WTC11 (cell line): ENCODE results near the gene RAB11B.

Source experiments
- CTCF ChIP-seq: fragments of 200-600 bp; IDR thresholded peaks from 2 replicates; pipeline ENCODE4 v1.8.0; 2022; ENCODE audit warnings: antibody characterized with exemption
- ELF4 ChIP-seq: sonication (generic); formaldehyde crosslinking; IDR thresholded peaks from 2 replicates; pipeline ENCODE4 v1.8.1; 2022; ENCODE audit warnings: low read depth, mild to moderate bottlenecking, moderate library complexity, missing genetic modification reagents
- ESRRA ChIP-seq: sonication (generic); formaldehyde crosslinking; IDR thresholded peaks from 2 replicates; pipeline ENCODE4 v1.8.1; 2022; ENCODE audit warnings: mild to moderate bottlenecking, missing genetic modification reagents, borderline replicate concordance
- GTF2I ChIP-seq: fragments of 250-450 bp; sonication (Bioruptor Pico); conservative IDR thresholded peaks from 2 replicates; pipeline ENCODE4 v1.4.0; 2021; ENCODE audit warnings: mild to moderate bottlenecking
- JUN ChIP-seq: sonication (generic); formaldehyde crosslinking; IDR thresholded peaks from 2 replicates; pipeline ENCODE4 v1.8.0; 2023; ENCODE audit warnings: mild to moderate bottlenecking, missing genetic modification reagents
- MAX ChIP-seq: sonication (generic); formaldehyde crosslinking; IDR thresholded peaks from 2 replicates; pipeline ENCODE4 v1.8.0; 2022; ENCODE audit warnings: mild to moderate bottlenecking, missing genetic modification reagents
- MYBL2 ChIP-seq: sonication (generic); formaldehyde crosslinking; IDR thresholded peaks from 2 replicates; pipeline ENCODE4 v1.8.1; 2023; ENCODE audit warnings: mild to moderate bottlenecking, moderate library complexity, missing genetic modification reagents
- PREB ChIP-seq: sonication (generic); formaldehyde crosslinking; IDR thresholded peaks from 2 replicates; pipeline ENCODE4 v1.8.1; 2022; ENCODE audit warnings: mild to moderate bottlenecking, missing genetic modification reagents, moderate library complexity, borderline replicate concordance
- SMAD3 ChIP-seq: sonication (generic); formaldehyde crosslinking; IDR thresholded peaks from 2 replicates; pipeline ENCODE4 v1.8.0; 2022; ENCODE audit warnings: missing genetic modification reagents, mild to moderate bottlenecking, borderline replicate concordance
- USF2 ChIP-seq: sonication (generic); formaldehyde crosslinking; IDR thresholded peaks from 2 replicates; pipeline ENCODE4 v1.8.1; 2023; ENCODE audit warnings: mild to moderate bottlenecking, missing genetic modification reagents, moderate library complexity
- ZBTB43 ChIP-seq: sonication (generic); formaldehyde crosslinking; IDR thresholded peaks from 2 replicates; pipeline ENCODE4 v1.8.1; 2023; ENCODE audit warnings: mild to moderate bottlenecking, missing genetic modification reagents
- ZNF121 ChIP-seq: sonication (generic); formaldehyde crosslinking; IDR thresholded peaks from 2 replicates; pipeline ENCODE4 v1.8.0; 2023; ENCODE audit warnings: missing genetic modification reagents
- ZSCAN18 ChIP-seq: fragments of 250-450 bp; sonication (Bioruptor Pico); IDR thresholded peaks from 2 replicates; pipeline ENCODE4 v2.1.2; 2022; ENCODE audit warnings: mild to moderate bottlenecking, moderate library complexity

GRCh38 chr19:8429826-8430225, 39.7 kb downstream of the RAB11B start:
- TF ChIP-seq ELF4 (no peak), CTCF (no peak), ESRRA (CRISPR knock-in tag) (no peak), MAX (CRISPR knock-in tag) (no peak), MYBL2 (CRISPR knock-in tag) (no peak), JUN (no peak), GTF2I (CRISPR knock-in tag) (no peak), ZSCAN18 (CRISPR knock-in tag) (no peak), USF2 (CRISPR knock-in tag) (no peak), ZNF121 (CRISPR knock-in tag) (no peak), SMAD3 (CRISPR knock-in tag) (no peak), PREB (CRISPR knock-in tag) (no peak), ZBTB43 (CRISPR knock-in tag) (no peak)
